ENCODE measurements around the gene SH3YL1.

The SH3YL1 gene

DNA sequence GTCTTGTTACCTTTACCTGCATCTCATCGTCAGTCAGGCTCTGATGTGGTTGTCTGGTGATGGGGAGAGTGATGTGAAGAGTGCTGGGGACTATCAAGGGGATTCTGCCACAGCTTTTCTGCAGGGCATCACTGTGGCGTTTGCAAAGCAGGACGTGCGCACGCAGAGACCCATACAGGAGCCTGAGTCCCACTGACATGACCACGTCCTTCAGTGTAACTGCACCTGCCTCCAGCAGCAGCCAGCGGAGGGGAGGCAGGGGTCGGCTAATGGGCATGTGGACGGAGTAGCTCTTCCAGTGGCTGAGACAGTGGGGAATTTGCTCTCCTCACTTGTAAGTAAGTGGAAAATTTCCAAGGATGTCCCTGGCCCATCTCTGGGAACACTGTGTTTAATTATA lies 17.5 kb upstream of the SH3YL1 start:
- FAIRE-seq, result no peak

DNA sequence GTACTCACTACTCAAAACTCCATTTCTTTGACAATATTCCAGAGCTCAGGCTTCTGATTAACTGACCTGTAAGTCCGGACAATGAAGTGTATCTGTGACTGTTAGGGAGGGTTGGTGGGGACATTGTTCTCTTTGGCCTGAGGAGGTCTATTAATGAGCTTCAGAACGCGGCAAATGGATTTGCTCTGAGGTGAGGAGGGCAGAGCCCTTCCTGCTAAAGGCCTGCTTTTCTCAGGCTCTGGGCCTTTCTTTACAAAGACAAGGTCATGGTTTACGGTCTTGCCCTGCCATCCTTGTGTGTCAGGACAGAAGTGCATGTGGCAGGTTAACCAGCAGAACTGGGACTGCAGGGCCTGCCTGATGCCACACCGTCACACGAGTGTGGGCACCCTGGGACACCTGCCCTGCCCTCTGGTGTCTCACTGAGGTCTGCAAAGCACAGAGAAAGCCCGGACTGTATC lies 16.8 kb upstream of the SH3YL1 start:
- FAIRE-seq, result no peak

DNA sequence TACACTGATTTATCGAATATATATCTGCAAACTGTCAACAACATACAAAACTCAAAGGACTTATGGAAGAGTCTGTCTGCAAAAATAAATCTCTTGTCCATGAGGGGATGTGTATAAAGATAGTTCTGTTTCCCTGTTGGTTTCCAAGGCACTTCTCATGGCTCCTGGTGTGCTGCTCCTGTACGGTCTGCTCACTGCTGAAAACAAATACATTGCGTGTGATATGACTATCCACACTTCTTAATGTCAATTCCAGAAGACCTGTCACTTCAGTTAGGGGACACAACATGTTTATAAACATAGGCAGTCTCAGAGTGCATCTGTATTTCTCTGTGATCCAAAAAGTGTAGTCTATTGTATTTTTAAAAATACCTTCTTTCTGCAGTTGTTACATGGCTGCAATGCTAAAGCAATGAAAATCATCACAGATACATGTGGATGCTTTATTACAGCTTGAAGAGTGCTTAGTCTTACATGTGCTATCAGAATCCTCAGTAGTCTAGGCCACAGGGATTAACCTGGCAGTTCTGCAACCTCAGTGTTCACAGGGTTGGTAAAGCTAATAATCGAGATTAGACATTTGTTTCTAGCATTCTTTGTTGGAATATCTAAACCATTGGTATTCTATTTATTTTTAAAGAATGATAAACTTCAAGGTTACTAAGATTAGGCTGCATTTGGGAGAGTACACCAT lies 16.3 kb upstream of the SH3YL1 start:
- no peak for FAIRE-seq

DNA sequence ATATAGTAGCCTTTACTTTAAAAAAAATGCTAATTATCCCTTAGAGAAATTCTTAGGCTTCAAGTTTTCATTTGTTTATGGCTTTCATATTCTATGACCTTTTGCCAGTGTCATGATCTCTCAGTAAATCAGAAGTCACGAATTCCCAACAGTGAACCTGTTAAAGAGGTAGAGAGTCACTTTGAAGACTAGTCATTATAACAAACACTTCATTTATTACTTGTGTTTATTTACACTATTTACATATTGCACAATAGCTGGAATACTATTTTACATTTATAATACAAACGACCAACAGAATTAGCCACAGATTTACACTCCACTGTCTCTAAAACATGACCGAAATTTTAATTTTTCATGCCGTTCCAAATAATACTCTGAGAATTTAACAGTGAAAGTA lies 15.5 kb upstream of the SH3YL1 start:
- no peak for FAIRE-seq

DNA sequence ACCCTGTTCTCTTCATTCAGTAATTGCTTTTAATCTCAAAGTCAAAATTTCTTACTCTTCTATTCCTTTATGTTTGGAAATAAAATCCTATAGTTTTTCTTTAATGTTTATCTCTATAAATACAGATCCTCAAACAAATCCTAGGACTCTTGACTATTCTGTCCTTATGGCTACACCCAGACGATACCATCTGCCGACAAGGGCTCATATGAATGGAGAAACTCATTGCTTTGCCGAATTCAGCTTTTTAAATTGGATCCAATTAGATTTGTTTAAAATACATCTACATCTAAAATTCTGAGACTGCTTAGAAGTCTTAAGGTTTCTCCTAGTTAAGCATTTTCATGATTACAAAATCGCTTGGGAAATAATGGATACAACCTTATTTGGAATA lies 15.1 kb upstream of the SH3YL1 start:
- no peak for FAIRE-seq

DNA sequence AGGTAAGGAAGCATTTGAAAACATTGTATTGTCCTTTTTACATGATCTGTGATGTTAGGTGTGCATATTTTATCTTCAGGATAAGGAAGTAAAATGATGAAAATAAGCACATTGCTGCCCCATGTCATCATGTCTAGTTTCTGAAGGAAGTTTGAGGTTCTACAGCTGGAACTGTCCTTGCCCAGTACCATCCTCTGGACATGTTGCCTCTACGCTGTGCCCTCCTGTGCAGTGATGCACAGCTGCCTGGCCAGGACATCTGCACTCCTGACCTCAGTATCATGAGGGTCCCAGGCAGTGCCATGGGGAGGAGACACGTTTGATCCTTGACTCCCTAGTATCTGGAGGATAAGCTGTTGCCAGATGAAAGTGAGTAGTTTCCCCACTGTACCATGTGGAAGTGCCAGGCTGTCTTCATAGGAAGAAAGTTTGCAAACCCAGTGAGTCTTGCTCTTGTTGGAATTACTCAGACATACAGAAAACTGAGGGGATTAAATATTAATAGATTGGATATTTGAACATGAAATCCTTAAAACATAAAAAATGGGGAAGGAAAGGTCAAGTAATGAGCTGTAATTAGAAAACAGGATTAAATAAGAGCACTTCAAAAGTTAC lies 14.6 kb upstream of the SH3YL1 start:
- no peak for FAIRE-seq

DNA sequence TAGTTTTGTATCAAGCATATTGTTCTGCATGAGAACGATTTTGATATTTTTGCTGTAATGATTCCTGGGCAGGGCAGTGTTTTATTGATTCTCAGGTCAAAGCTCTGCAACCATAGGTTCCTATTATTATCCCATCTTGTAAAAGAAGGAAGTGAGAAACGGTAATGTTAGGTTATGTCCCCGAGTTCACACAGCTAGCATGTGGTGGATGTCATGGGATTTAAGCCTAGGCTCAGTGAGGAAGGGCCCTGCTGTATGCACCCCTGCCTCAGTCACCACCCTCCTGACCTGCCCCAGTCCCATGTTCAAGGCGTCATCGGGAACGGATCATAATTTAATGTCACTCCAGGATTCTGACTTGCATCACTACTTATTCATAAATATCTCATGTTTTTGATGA lies 11.6 kb upstream of the SH3YL1 start:
- FAIRE-seq, result no peak

DNA sequence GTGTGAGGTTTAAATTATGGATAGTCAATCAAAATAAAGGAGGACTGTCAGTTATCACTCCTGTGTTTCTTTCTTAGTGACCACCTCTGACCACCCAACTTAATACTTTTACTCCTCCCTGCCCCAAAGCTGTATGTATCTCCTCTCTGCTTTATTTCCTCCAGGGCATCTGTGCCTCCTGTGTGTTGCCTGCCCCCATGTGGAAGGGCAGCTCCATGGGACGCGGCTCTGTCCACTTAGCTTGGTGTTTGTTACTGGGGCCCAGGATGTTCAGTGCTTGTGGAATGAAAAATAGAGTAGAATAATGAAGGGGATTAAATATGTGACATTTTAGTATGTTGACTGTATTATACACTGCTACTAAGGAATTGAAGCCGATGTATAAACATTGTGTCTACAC lies 10.7 kb upstream of the SH3YL1 start:
- no peak for FAIRE-seq

DNA sequence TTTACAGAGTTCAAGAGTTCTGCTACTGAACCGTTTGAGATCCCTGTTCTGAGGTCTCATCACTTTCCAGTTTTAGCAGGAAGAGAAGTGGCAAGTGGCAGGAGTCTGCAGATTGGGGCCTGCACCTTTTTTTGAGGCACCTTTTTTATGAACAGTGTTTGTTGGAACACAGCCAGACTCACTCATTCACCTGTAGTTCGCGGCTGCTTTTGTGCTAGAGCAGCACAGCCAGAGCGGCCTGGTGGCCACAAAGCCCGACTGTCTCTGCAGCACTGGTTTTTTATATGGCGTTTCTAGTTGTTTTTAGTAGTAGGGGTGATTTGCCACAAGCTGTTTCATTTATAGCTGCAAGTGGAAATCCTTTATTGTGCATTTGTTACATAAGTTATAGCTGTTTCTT lies 9.5 kb upstream of the SH3YL1 start:
- FAIRE-seq, result no peak

DNA sequence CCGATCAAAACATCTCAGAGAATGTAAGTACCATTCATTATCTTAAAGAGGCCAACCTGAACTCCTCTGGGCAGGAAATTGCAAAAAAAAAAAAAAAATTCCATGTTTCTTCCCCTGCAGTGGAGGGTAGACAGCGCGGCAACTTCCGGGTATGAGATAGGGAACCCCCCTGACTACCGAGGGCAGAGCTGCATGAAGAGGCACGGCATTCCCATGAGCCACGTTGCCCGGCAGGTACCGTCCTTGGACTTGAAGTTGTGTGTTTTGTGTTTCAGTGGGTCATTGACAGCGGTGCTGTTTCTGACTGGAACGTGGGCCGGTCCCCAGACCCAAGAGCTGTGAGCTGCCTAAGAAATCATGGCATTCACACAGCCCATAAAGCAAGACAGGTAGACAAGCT lies 8.1 kb upstream of the SH3YL1 start:
- FAIRE-seq, result no peak

DNA sequence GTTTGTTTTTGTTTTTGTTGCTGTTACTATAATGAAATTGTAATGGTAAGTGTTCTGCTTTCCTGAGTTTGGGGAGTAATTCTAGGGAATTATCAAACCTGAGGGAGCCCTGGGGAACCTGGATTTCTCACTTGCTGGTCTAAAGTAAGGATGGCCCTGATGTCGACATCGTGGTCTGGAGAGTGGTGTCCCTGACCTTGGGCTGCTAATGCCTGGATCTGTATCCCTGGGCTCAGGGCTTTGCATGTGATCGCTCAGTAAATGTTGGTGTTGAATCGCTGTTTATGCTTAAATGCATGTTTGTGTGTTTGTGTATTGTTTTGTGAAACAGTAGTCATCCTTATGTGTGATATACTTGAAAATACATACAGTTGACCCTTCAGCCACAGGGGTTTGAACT lies 7.0 kb upstream of the SH3YL1 start:
- FAIRE-seq, result no peak

DNA sequence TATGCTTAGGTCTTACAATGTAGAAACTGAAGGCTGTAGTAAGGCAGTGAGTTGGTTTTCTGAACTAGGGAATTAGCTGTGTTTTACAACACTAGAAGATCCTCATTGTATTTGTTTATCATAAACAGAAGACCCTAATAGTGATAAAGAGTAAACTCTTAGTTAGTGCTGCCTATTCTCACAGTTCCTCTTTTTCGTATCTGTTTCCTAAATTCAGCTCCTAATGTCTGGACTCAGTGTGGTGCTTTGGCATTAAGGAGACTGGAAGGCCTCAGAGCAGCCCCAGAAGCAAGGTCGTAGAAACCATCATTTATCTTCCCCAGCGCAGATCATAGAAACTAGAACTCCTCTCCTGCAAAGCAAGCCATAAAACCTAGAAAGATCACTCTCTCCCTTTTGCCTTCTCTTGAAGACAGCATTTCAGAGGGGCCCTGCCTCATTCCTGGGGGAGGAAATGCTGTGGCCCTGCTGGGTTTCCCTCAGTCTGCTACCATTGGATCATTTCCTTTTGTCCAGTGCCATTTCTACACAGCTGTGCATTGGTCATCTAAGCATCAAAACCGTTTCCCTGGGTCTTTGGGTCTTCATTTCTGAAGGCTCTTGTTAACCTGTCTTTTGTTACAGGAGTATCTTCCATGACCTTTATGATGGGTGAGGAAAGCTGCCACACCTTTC lies 5.7 kb upstream of the SH3YL1 start:
- no peak for FAIRE-seq

DNA sequence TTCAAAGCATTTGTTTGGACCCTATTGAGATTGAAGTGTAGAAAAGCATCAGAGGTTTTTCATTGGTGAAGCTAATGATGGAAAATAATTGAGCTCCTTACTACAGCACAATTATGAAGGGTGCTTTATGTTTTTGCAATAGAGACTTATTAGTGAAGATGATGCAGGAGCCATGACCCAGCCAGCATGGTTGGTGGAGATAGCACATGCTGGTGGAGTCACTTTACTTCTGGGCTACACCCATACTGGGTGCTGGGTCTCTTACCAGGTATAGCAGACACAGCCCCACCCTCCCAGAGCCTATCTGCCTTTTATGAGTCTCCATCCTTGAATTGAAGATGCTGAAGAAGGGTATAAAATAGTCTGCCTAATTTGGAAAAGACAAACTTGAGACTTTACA lies 4.5 kb upstream of the SH3YL1 start:
- FAIRE-seq, result no peak

DNA sequence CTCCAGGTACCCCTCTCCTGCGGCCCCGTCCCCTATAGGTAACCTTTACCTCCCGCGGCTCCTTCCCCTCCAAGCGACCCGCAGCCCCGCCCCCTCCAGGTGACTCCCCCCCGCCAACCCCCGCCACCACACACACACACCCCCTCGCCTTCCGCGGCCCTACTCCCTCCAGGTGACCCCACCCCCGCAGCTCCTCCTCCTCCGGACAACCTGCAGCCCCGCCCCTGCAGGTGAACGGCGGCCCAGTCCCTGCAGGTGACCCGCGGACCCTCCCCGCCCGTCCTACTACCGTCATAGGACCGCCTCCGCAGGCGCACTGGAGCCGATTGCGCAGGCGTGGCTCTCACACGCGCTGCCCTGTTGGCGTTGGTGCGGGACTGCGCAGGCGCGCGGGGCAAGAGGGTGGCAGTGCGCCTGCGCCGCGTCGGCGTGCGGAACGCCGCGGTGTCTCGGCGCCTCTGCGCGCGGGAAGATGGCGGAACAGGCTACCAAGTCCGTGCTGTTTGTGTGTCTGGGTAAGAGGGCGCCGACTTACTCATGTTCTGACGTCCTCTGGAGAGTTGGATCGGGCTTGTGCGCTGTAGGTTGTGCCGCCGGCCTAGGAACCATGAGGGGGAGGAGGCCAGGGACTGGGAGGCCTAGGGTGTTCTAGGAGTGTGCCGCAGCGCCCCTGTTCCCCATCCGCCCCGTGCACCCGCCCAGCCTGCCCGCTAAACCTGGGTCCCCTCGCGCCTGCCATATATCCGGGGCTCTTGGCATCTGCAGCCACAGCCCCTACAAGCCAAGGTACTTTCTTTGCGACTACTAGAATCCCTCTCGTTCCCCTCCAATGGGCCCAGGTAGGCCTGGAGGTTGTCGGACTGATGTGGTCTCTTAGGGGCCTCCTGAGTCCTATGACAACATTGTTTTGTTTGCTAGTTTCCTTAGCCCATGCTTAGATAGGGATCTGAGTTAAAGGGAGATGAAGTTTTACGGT lies 949 bp upstream of the SH3YL1 start, which contains the start of gene ACP1:
Gene ACP1 (plus strand): TSS at position 455 of the 976 bp plus-strand sequence. CDS start 18 bp downstream, at position 473.
- FAIRE-seq, result no peak

DNA sequence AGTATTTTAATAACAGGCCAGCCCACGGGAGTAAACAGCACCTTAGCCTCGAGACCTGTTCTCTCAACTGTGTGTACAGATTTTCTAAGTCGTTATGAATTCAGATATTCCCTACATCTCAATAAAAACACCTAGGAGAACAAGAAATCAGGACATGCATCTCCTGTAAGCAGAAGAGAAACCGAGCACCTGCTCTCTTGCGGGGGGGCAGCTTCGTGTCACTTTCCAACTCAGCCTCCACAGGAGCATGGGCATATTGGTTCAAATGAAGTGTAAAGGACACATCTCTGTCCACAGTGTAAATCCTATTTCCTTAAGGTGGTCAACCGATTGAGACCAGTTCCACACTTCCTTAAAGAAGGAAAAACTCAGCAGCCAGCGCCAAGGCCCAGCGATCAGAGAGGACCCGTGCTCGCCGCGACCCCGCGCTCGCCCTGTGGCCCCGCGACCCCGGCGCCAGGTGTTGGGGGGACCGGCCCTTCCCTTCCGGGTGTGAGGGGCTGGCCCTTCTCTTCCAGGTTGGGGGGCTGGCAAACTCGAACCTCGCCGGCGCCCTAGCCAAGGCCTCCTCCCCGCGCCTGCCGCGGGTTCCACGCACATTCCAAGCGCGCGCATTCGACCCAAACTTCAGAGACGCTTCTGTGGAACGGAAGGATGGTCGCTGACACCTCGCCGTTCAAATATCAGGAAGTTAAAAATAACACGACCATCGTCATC lies 652 bp downstream of the SH3YL1 start:
- no peak for FAIRE-seq

DNA sequence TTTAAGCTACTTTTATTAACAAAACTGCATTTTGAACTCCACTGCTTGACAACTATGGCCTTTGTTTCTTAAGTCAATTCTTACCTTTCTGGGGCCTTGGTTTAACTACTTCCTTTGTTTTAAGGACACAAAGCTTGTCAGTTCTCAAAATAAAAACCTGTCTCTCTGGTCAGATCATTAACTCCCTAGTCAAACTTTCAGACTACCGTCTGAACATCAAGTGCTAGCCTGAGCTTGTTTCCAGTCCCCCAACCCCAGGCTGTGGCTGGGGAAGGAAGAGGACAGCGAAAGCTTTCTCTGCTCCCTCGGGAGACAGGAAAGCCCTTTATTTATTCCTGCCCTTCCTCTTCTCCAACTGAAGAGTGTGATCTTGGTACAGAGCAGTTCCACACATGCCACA lies 1.7 kb downstream of the SH3YL1 start:
- FAIRE-seq, result no peak

DNA sequence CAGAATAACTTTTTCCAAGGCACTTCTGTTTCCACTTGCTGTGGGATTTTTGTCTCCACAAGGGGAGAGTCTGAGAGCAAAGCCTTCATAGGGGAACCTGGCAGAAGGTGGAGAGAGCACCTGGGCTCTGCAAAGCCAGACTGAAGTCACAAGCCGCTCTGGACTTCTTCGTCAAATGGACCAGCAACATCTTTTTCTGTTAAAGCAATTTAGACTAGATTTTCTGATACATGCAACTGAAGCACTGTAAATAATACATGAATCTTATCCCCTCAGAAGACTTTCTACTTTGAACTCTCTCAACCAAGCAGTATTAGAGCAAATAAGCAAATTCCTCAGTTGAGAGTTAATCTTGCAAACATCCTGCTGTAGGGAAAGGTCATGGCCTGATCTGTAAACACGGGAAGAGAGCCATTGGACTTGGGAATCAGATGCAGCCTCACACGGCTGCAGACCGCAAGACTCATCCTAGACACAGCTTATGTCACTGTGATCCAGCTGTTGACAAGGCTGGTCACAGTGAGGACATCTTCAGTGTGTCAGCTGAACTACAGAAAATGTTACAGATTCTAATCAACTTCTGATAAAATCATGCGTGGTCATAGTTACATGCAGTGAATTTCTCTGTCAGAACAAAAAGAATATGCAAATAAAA lies 3.2 kb downstream of the SH3YL1 start:
- FAIRE-seq, result no peak

DNA sequence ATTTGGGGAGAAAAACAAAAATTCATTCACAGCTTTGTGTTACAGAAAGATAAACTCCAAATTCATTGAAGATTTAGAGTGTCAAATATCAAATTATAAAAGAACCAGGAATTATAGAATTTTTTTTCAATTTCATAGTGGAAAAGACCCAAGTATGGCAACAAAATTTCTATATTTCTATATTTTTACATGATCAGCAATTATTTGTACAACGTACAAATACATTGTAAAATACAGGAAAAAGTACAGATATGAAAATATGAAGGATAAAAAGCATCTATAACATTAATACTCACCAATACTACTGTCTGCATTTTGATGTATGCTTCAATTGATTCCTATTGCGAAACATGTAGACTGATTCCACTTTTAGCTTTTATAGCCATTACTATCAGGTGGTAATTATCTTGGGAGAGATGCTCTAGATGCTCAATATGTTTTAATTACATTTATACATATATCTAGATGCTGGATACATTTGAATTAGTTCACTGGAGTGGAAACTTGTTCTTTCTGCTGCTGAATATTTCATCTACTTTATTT lies 4.0 kb downstream of the SH3YL1 start:
- FAIRE-seq, result no peak

DNA sequence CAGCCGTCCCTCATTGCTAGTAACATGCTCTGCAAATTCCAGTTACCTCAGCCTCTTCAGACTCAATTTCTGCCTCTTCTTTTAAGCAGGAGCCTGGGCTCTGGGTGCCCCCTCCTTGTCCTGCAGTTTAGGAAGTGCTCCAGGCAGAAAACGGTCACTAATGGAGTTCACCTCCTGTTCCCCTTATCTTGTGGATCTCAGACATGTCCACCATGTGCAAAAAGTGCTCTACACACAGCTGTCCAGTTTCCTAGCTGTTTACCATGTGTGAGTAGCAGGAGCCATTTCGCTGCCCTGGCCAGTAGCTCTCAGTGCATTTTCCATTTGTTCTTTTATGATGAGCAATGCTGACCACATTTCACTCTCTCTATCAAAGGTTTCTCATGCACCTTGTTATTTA lies 4.9 kb downstream of the SH3YL1 start:
- FAIRE-seq, result no peak

DNA sequence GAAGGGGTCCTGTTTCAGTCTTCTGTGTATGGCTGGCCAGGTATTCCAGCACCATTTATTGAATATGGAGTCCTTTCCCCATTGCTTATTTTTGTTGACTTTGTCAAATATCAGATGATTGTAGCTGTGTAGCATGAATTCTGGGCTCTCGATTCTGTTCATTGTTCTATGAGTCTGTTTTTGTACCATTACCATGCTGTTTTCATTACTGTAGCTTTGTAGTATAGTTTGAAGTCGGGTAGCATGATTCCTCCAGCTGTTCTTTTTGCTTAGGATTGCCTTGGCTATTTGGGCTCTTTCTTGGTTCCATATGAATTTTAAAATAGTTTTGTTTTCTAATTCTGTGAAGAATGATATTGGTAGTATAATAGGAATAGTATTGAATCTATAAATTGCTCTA lies 6.0 kb downstream of the SH3YL1 start:
- FAIRE-seq, result no peak

DNA sequence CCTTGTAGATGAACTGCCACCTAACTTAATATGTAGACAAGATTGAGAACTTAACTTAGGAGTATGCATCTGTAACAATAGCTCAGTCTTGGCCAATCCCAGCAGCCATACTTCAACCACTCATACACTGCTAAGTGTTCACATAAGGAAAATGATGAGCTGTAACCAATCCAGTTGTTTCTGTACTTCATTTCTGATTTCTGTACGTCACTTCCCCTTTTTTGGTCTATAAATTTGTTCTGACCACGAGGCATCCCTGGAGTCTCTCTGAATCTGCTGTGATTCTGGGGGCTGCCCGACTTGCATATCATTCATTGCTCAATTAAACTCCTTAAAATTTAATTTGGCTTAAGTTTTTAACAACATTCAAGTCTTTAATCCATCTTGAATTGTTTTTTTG lies 6.4 kb downstream of the SH3YL1 start:
- no peak for FAIRE-seq
